BE2C (cell line): ENCODE measurements around the gene SPINDOC.
"Not testable (repeated sequence)": the region's sequence is repeated elsewhere in the genome, so short reads cannot be mapped to it uniquely, and the experiment has no call there.

Source experiments
- DNase-seq: peaks from one replicate; pipeline ENCODE4 v3.0.0-alpha.2; 2020
- H3K27me3 ChIP-seq: fragments of 250-450 bp; sonication (Bioruptor Pico); 2 replicates; pipeline ENCODE4 v1.5.1; 2020; ENCODE audit warnings: mild to moderate bottlenecking
- H3K36me3 ChIP-seq: fragments of 250-450 bp; sonication (Bioruptor Pico); 2 replicates; pipeline ENCODE4 v1.5.1; 2020; ENCODE audit warnings: mild to moderate bottlenecking
- H3K4me1 ChIP-seq: fragments of 250-450 bp; sonication (Bioruptor Pico); 2 replicates; pipeline ENCODE4 v1.5.1; 2020
- H3K4me3 ChIP-seq: 2 replicates; pipeline ENCODE4 v1.5.1; 2011; ENCODE audit warnings: low read depth, low read length
- H3K9me3 ChIP-seq: fragments of 250-450 bp; sonication (Bioruptor Pico); 2 replicates; pipeline ENCODE4 v1.5.1; 2020
- TF ChIP-seq, protein P1 (sequence below): IDR thresholded peaks from 2 replicates; pipeline ENCODE4 v1.5.1; 2012; ENCODE audit warnings: mild to moderate bottlenecking, low read depth, low read length

SPINDOC gene

DNA sequence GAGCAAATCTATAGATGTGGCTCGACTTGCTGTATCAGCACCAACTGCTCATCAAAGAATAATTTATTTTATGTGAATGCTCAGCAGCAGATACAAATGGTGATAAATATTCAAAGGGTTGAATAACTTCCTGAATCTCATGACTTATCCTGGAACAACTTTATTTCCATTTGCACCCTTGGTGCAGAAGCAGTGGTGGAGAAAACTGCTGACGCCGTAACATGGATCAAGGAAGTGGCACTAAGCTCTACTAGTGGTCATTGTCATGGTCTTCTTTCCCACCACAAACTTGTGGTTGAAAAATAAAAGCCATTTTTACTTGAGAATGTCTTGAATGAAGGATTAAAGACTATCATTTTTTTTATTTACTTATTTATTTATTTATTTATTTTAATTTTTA is 40.2 kb downstream of the SPINDOC start:
- no peaks in the 10 kb centered on the region for H3K36me3 ChIP-seq
- TF ChIP-seq, protein P1, sequence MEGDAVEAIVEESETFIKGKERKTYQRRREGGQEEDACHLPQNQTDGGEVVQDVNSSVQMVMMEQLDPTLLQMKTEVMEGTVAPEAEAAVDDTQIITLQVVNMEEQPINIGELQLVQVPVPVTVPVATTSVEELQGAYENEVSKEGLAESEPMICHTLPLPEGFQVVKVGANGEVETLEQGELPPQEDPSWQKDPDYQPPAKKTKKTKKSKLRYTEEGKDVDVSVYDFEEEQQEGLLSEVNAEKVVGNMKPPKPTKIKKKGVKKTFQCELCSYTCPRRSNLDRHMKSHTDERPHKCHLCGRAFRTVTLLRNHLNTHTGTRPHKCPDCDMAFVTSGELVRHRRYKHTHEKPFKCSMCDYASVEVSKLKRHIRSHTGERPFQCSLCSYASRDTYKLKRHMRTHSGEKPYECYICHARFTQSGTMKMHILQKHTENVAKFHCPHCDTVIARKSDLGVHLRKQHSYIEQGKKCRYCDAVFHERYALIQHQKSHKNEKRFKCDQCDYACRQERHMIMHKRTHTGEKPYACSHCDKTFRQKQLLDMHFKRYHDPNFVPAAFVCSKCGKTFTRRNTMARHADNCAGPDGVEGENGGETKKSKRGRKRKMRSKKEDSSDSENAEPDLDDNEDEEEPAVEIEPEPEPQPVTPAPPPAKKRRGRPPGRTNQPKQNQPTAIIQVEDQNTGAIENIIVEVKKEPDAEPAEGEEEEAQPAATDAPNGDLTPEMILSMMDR = no peak
- no peaks in the 10 kb centered on the region for H3K9me3 ChIP-seq
- DNase-seq = no peak
- H3K27me3 ChIP-seq = no peaks in the 10 kb centered on the region
- H3K4me3 ChIP-seq = no peak overlapping the region
- H3K4me1 ChIP-seq = no peaks in the 10 kb centered on the region

DNA sequence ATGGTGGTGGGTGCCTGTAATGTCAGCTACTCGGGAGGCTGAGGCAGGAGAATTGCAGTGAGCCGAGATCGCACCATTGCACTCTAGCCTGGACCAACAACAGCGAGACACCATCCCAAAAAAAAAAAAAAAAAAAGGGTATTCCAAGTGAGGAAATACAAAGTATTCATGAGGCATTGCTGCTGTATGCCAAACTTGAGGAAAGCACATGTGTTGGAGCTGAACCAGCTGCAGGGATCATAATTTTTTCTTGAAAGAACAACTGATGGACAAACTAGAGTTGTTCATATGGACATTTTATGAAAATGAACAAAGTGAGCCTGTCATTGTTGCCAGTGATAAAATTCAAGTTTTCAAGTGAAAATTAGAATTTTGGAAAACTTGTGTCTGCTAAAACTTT is 41.4 kb downstream of the SPINDOC start:
- Histone ChIP-seq H3K36me3 (no peaks in the 10 kb centered on the region), H3K4me3 (no peak overlapping the region), H3K27me3 (no peaks in the 10 kb centered on the region), H3K4me1 (no peaks in the 10 kb centered on the region), H3K9me3 (no peaks in the 10 kb centered on the region)
- TF ChIP-seq, protein P1 = no peak
- DNase-seq = no peak

DNA sequence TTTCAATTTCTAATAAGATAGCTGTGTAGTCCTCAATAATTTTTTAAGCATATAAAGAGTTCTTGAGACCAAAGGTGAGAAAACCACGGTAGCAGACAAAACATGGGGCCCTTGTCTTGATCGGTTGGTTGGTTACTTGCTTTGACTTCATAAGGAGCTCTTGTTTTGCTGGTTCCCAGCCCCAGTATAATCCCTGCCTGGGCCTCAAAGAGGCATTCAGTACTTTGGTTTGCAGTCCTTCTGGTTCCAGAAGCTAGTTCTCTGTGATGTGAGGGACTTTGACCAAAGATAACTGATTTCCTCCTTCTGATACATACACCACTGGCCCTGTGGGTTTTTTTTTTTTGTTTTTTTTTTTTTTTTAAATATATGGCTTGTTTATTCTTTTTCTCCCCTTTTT is 42.7 kb downstream of the SPINDOC start:
- no peaks in the 10 kb centered on the region for H3K27me3 ChIP-seq
- H3K4me1 ChIP-seq = no peaks in the 10 kb centered on the region
- TF ChIP-seq, protein P1 = no peak
- no peak overlapping the region for H3K4me3 ChIP-seq
- no peak for DNase-seq
- no peaks in the 10 kb centered on the region for H3K36me3 ChIP-seq
- no peaks in the 10 kb centered on the region for H3K9me3 ChIP-seq

DNA sequence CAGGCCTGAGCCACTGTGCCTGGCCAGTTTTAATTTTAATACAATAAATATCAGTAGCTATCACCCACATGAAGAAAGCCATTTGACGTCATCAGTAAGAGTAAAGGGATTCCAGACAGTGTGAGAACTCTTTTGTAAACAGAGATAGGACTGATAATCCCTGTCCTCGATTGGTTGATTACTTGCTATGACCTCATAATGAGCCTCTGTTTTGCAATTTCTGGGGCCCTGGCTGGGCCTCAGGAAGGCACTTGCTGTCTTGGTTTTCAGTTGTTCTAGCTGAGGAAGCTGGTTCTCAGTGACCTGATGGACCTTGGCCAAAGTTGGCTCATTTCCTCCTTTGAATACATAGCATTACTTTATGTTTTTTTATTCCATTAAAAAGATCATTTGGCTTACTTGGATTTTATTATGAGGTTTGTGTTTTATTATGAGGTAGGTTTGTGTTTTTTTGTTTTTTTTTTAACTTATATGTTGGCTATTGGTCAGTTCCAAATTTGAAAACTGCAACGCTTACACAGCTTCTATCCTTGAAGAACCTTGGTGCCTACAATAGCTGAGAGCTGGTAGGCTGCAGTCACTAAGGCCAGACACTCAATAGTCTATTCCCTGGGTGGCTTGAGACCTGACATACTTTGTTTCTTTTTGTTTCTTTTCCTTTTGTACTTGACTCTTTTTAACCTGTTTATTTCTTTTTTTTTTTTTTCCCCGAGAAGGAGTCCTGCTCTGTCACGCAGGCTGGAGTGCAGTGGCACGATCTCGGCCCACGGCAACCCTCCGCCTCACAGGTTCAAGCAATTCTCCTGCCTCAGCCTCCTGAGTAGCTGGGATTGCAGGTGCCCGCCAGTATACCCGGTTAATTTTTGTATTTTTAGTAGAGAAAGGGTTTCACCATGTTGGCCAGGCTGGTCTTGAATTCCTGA is 45.6 kb downstream of the SPINDOC start:
- no peak overlapping the region for H3K4me3 ChIP-seq
- no peaks in the 10 kb centered on the region for H3K4me1 ChIP-seq
- TF ChIP-seq, protein P1 = no peak
- H3K9me3 ChIP-seq = no peaks in the 10 kb centered on the region
- H3K27me3 ChIP-seq = no peaks in the 10 kb centered on the region
- H3K36me3 ChIP-seq = no peaks in the 10 kb centered on the region
- DNase-seq = no peak

DNA sequence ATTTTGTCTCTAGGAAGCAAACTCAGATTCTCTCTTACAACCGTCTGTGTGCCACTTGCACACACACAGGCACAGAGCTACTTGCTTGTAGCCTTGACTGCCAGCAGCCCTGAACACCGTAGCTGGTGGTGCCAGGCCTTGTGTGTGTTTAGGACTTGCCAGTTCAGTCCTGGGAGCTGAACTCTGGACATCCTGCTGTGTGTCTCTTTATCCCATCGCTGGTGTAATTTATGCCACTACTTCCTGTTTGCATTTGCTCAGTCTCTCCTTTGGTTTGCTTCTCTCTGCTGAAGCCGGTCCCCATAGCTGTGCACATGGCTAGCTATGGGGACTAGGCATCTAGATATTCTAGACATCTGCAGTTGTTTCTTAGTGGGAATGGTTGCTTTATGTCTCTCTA is 49.7 kb downstream of the SPINDOC start:
- H3K4me3 ChIP-seq = no peak overlapping the region
- no peaks in the 10 kb centered on the region for H3K4me1 ChIP-seq
- DNase-seq = no peak
- no peaks in the 10 kb centered on the region for H3K27me3 ChIP-seq
- no peaks in the 10 kb centered on the region for H3K36me3 ChIP-seq
- TF ChIP-seq, protein P1 = no peak
- no peaks in the 10 kb centered on the region for H3K9me3 ChIP-seq

DNA sequence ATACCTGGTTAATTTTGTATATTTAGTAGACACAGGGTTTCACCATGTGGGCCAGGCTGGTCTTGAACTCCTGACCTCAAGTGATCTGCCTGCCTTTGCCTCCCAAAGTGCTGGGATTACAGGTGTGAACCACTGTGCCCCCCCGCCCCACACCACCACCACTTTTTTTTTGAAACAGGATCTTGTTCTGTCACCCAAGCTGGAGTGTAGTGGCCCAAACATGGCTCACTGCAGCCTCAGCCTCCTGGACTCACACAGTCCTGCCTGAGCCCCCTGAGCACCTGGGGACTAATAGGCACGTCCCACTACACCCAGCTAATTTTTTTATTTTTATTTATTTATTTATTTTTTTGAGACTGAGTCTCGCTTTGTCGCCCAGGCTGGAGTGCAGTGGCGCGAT is 50.4 kb downstream of the SPINDOC start:
- H3K4me3 ChIP-seq, DNase-seq, H3K4me1 ChIP-seq, H3K36me3 ChIP-seq, H3K27me3 ChIP-seq, H3K9me3 ChIP-seq: not testable (repeated sequence)
